Endothelial cell (in vitro differentiated cells): ENCODE results near the gene BCAT1. TPM values are rescaled to one million over a fixed set of nuclear protein-coding genes. Genes with fewer than 3 reads are reported as not detected.

ENCODE experiments used
- DNase-seq: peaks from one replicate; pipeline ENCODE4 v3.0.0; 2021; ENCODE audit warnings: low spot score
- H3K27ac Mint-ChIP-seq: one replicate; pipeline ENCODE4 v1.8.0; 2021; ENCODE audit warnings: mixed read lengths, inconsistent platforms; ENCODE audit not compliant: unreplicated experiment
- H3K27me3 Mint-ChIP-seq: one replicate; pipeline ENCODE4 v1.8.0; 2021; ENCODE audit warnings: mild to moderate bottlenecking, moderate library complexity, mixed read lengths, inconsistent platforms; ENCODE audit not compliant: unreplicated experiment
- H3K36me3 Mint-ChIP-seq: one replicate; pipeline ENCODE4 v1.8.0; 2021; ENCODE audit warnings: mild to moderate bottlenecking, low read depth, mixed read lengths, inconsistent platforms; ENCODE audit not compliant: unreplicated experiment
- H3K4me1 Mint-ChIP-seq: one replicate; pipeline ENCODE4 v1.8.0; 2021; ENCODE audit warnings: mild to moderate bottlenecking, mixed read lengths, inconsistent platforms; ENCODE audit not compliant: unreplicated experiment
- H3K4me3 Mint-ChIP-seq: one replicate; pipeline ENCODE4 v1.8.0; 2021; ENCODE audit warnings: mild to moderate bottlenecking, mixed read lengths, inconsistent platforms; ENCODE audit not compliant: unreplicated experiment
- H3K9me3 Mint-ChIP-seq: one replicate; pipeline ENCODE4 v1.8.0; 2021; ENCODE audit warnings: mixed read lengths, inconsistent platforms; ENCODE audit not compliant: unreplicated experiment
- total RNA-seq: library from RNA; stranded (reverse); fragmentation: NEBNext Ultra II Directional; extraction: Animal tissue kit (Norgen Biotek cat#: 25700); gene quantifications from one replicate; pipeline ENCODE4 v1.2.1, GENCODE V29; 2021; ENCODE audit not compliant: unreplicated experiment
- TF ChIP-seq, protein P1 (sequence below): fragments of 200-600 bp; sonication (generic); IDR thresholded peaks from one replicate; pipeline ENCODE4 v1.5.0; 2021; ENCODE audit warnings: antibody characterized with exemption; ENCODE audit not compliant: unreplicated experiment

The BCAT1 gene
- total RNA-seq, 1 donor from 2014 or later: 110 TPM

DNA sequence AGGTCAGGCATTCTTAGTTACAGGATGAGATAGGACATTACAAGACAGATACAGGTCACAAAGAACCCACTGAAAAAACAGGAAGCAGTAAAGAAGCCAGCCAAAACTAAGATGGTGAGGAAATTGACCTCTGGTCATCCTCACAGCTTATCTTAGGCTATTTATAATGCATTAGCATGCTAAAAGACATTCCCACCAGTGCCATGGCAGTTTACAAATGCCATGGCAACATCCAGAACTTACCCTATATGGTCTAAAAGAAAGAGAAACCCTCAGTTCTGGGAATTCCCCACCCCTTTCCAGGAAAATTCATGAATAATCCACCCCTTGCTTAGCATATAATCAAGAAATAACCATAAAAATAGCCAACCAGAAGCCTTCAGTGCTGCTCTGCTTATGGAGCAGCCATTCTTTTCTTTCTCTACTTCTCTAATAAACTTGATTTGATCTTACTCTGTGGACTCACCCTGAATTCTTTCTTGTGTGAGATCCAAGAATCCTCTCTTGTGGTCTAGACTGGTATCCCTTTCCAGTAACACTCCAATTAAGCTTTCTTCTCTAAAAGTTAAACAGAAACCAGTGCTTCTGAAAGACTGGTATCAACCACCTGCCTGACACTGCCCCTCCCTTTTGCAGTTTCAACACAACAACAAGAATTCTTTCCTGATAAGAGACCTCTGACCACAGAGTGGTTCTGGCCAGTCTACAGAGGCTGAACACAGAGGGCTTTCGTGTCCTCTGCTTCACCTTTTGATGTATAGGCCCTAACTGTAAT, 86.9 kb downstream of the BCAT1 start:
- Mint-ChIP-seq H3K4me1 (peaks cover 5% of the 10 kb centered on the region), H3K36me3 (peaks cover 69% of the 10 kb centered on the region), H3K9me3 (no peaks in the 10 kb centered on the region), H3K27ac (peak overlapping the region; percentile 31), H3K27me3 (peaks cover 7% of the 10 kb centered on the region), H3K4me3 (no peak overlapping the region)
- no peak for DNase-seq
- TF ChIP-seq, protein P1, sequence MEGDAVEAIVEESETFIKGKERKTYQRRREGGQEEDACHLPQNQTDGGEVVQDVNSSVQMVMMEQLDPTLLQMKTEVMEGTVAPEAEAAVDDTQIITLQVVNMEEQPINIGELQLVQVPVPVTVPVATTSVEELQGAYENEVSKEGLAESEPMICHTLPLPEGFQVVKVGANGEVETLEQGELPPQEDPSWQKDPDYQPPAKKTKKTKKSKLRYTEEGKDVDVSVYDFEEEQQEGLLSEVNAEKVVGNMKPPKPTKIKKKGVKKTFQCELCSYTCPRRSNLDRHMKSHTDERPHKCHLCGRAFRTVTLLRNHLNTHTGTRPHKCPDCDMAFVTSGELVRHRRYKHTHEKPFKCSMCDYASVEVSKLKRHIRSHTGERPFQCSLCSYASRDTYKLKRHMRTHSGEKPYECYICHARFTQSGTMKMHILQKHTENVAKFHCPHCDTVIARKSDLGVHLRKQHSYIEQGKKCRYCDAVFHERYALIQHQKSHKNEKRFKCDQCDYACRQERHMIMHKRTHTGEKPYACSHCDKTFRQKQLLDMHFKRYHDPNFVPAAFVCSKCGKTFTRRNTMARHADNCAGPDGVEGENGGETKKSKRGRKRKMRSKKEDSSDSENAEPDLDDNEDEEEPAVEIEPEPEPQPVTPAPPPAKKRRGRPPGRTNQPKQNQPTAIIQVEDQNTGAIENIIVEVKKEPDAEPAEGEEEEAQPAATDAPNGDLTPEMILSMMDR: no peak

DNA sequence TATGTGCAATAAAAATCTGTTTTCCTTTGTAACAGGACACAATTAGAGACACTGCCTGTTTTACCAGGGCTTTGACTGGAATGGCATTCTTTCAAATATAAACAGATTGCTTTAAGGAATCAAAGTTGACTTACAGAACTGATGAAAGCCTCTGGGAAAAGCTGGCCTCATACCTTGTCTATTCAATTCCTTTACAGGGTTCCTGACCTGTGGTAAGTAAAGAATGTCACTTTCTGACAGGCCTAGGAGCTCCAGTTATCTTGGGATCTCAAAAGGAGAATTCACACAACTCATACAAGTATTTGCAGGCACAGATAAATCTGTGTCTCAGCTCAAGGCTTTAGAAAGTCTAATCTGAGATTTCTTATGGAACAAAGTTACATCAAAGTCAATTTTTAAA, 88.4 kb downstream of the BCAT1 start:
- no peak overlapping the region for H3K4me3 Mint-ChIP-seq
- TF ChIP-seq, protein P1: no peak
- peaks cover 5% of the 10 kb centered on the region for H3K4me1 Mint-ChIP-seq
- peaks cover 7% of the 10 kb centered on the region for H3K27me3 Mint-ChIP-seq
- peaks cover 73% of the 10 kb centered on the region for H3K36me3 Mint-ChIP-seq
- no peaks in the 10 kb centered on the region for H3K9me3 Mint-ChIP-seq
- no peak for DNase-seq
- H3K27ac Mint-ChIP-seq: no peak overlapping the region

DNA sequence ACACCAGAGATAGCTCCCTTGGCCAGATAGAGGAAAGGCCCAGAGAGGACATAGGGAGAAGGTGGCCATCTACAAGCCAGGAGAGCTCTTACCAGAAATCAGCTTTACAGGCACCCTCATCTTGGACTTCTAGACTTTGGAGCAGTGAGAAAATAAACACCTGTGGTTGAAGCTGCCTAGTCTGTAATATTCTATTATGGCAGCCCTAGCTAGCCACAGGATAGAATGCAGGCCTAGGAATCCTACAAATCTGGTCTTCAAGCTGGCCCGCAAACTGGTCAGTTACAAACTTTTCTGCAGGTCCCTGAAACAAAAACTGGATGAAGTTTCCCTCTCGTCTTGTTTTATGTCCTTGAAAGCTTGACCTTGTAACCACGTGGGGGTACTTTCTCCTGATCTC, 92.4 kb downstream of the BCAT1 start:
- H3K9me3 Mint-ChIP-seq: no peaks in the 10 kb centered on the region
- no peak for DNase-seq
- H3K36me3 Mint-ChIP-seq: peaks cover 54% of the 10 kb centered on the region
- H3K27ac Mint-ChIP-seq: peak overlapping the region; percentile 17
- H3K4me3 Mint-ChIP-seq: no peak overlapping the region
- peaks cover 6% of the 10 kb centered on the region for H3K27me3 Mint-ChIP-seq
- TF ChIP-seq, protein P1: no peak
- peaks cover 15% of the 10 kb centered on the region for H3K4me1 Mint-ChIP-seq

DNA sequence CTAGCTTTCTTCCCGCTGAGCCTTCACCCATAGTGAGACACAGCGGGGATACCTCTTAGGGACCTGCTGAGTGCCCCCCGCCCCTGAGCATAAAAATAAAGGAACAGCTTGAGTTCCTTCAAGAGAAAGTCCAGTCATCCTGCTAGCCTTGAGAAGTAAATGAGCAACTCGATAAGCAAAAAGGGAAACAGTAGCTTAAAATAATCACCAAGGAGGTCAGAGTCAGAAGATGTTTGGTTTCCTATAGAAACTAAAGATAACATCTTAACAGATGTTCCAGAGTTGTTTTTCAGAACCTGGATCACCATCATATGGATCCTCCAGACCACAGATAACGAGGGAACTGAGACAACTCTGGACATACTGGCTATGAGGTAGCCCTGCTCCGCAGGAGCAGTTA, 94.0 kb downstream of the BCAT1 start:
- no peak overlapping the region for H3K27ac Mint-ChIP-seq
- peaks cover 42% of the 10 kb centered on the region for H3K36me3 Mint-ChIP-seq
- no peak for DNase-seq

DNA sequence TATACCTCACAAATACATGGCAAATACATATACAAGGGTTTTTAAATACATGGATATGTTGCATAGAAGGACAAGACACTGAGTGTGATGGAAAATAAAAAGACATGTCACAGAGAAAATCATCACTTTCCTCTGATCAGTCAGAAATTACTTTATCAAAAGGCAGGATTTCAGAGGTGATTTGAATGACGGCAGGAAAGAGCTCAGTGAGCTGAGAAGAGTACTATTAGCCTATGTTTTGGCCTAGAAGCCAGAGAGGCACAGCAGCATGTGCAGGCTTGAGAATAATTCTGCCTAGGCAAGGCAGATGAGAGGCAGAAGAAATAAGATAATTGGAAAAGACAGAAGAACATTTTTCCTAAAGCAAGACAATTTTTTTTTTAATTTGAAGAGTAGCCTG, 94.9 kb downstream of the BCAT1 start:
- Mint-ChIP-seq H3K27ac (peak overlapping the region; percentile 61), H3K27me3 (peaks cover 6% of the 10 kb centered on the region), H3K9me3 (no peaks in the 10 kb centered on the region), H3K36me3 (peaks cover 34% of the 10 kb centered on the region), H3K4me1 (peaks cover 24% of the 10 kb centered on the region), H3K4me3 (peak overlapping the region; percentile 8)
- TF ChIP-seq, protein P1: no peak
- DNase-seq: no peak

More for the DNA sequence above, 94.0 kb downstream of the BCAT1 start:
- Mint-ChIP-seq H3K4me1 (peaks cover 24% of the 10 kb centered on the region), H3K9me3 (no peaks in the 10 kb centered on the region), H3K27me3 (peaks cover 8% of the 10 kb centered on the region), H3K4me3 (no peak overlapping the region)
- TF ChIP-seq, protein P1: no peak
